ENCODE data around the gene APOB. TPM values are rescaled to one million over a fixed set of nuclear protein-coding genes. Genes with fewer than 3 reads are reported as not detected.

APOB gene
- total and polyA plus RNA-seq, 8 donors: 0.03 to 3.2 (median 0.09) TPM

DNA sequence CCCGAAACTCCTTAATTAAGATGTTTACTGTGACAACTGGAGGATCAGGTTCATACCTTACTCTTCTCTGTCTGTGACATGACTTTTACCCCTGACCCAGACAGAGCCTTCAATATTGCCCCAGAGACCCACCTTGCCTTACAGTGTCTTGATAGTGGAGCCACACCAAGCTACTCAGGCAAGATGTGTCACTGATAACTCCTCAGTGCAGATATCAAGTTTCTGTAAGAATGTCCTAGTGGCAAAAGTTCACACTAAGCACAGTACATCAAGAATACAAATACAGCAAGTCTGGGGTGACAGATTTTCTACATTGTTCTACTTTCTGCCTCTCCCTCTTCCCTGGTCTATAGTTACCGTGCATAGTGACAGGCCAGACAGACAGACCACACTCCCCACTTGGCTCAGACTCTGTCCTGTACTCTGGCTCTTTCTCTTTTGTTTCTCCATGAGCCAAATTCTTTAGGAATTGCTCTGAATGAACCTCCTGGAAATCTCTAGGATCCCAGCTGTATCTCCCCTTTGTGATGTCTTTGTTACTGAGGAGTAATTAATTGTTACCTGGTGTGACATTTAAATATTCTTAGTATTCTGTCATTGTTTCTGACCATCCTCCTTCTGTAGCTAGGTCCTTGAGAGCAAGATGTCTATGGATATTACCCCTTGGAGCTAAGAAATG, 24.1 kb upstream of the APOB start:
- WGBS, 2 donors: 69 to 79% methylated on average over 2 of the region's 2 CpGs
- peaks cover 0 to 5% (median 0%) of the 10 kb centered on the region in 4 donors for H3K27me3 ChIP-seq
- H3K27ac ChIP-seq: no peak overlapping the region
- DNase-seq (no peak), ATAC-seq (no peak), FAIRE-seq (no peak)
- H3K4me1 ChIP-seq: no peaks in the 10 kb centered on the region
- intact Hi-C loops (cut with DNase I): no loop called here
- H3K4me3 ChIP-seq: no peak overlapping the region
- H3K36me3 ChIP-seq: no peaks in the 10 kb centered on the region
- H3K9me3 ChIP-seq: no peaks in the 10 kb centered on the region
- TF ChIP-seq, protein P1, sequence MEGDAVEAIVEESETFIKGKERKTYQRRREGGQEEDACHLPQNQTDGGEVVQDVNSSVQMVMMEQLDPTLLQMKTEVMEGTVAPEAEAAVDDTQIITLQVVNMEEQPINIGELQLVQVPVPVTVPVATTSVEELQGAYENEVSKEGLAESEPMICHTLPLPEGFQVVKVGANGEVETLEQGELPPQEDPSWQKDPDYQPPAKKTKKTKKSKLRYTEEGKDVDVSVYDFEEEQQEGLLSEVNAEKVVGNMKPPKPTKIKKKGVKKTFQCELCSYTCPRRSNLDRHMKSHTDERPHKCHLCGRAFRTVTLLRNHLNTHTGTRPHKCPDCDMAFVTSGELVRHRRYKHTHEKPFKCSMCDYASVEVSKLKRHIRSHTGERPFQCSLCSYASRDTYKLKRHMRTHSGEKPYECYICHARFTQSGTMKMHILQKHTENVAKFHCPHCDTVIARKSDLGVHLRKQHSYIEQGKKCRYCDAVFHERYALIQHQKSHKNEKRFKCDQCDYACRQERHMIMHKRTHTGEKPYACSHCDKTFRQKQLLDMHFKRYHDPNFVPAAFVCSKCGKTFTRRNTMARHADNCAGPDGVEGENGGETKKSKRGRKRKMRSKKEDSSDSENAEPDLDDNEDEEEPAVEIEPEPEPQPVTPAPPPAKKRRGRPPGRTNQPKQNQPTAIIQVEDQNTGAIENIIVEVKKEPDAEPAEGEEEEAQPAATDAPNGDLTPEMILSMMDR (IDR thresholded peaks at IDR 0.05): no peak

DNA sequence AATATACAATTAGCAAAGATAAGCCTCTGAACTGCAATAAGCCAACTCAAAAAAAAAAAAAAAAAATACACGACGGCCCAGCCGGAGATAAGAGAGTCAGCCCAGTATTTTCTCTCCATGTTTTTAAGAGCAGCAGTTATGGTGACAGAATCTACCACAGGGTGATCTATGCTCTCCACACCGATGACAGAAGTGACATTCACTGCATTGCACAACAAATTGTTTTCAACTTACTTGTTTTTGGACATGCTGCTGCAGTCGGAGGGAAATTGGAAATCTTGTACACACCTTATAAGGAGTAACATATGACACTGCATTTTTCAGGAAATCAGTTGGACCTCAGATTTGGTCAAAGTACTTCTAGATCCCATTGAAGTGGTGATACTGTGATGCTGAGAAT, 23.3 kb upstream of the APOB start:
- FAIRE-seq (no peak), ATAC-seq (no peak), DNase-seq (no peak)
- intact Hi-C loops (cut with DNase I): no loop called here
- Histone ChIP-seq H3K4me3 (no peak overlapping the region), H3K9me3 (no peaks in the 10 kb centered on the region), H3K36me3 (no peaks in the 10 kb centered on the region), H3K27me3 (peaks cover 0 to 5% (median 0%) of the 10 kb centered on the region in 4 donors), H3K27ac (no peak overlapping the region), H3K4me1 (no peaks in the 10 kb centered on the region)
- TF ChIP-seq, protein P1 (IDR thresholded peaks at IDR 0.05): no peak
- WGBS, 2 donors: 28 to 44% methylated on average over 5 of the region's 5 CpGs

DNA sequence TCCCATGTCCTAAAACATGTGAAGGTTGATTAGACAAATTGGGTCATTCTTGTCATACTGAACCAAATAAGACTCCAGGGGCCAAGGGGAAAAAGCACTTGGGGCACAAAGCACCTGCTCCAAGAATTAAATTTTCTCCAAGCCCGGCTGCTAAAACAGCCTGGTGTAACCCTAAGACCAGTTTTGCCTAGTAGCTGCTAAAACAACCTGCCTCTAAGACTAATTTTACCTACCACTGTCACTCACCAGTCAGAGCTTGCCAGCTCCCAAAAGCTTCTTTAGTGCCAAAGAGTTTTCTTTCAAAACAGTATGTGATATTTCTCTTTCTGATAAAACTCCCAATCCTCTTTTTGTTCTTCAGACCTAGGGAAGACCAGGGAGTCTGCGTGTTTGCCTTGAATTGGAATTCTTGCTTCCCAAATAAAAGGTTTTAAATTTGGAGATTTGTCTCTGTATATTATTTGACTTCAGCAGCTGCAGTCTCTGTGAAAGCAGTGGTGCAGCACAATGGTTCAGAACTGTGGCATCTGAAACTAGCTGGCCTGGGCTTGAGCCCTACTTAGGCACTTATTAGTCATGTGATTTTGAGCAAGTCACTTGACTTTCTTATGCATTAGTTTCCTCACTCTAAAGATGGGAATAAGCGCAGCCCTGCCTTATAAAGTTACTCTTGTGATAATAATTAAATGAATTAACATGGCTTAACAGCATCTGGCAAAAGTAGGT, 16.2 kb upstream of the APOB start:
- H3K4me1 ChIP-seq: no peaks in the 10 kb centered on the region
- no peak overlapping the region for H3K27ac ChIP-seq
- WGBS, 2 donors: 71 to 78% methylated on average over 3 of the region's 3 CpGs
- no peaks in the 10 kb centered on the region for H3K27me3 ChIP-seq
- TF ChIP-seq, protein P1 (IDR thresholded peaks at IDR 0.05): no peak
- no peak for FAIRE-seq
- intact Hi-C loops (cut with DNase I): no loop called here
- H3K4me3 ChIP-seq: no peak overlapping the region
- H3K36me3 ChIP-seq: no peaks in the 10 kb centered on the region
- H3K9me3 ChIP-seq: no peaks in the 10 kb centered on the region
- ATAC-seq: no peak
- DNase-seq: no peak

DNA sequence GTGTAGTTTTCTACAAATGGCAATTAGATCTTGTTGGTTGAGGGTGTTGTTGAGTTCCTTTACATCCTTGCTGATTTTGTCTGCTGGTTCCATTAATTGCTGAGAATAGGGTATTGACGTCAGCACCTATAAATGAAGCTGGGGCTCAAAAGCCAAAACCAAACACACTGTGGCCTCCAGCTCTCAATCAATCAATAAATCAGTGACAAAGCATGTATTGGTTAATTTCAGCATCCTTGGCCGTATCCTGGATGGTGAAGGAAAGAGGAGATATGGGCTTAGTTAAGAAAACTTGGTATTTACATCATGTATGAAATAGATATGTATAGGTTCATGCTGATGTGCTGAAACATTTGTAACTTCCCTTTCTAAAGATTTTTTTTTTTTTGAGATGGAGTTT, 13.2 kb upstream of the APOB start:
- TF ChIP-seq, protein P1 (IDR thresholded peaks at IDR 0.05): no peak
- H3K4me1 ChIP-seq: no peaks in the 10 kb centered on the region
- no peak for FAIRE-seq
- no peak overlapping the region for H3K27ac ChIP-seq
- WGBS, 2 donors: 71 to 79% methylated on average over 2 of the region's 2 CpGs
- no peaks in the 10 kb centered on the region for H3K9me3 ChIP-seq
- no peaks in the 10 kb centered on the region for H3K27me3 ChIP-seq
- no peaks in the 10 kb centered on the region for H3K36me3 ChIP-seq
- no peak for DNase-seq
- no peak overlapping the region for H3K4me3 ChIP-seq
- no peak for ATAC-seq
- intact Hi-C loops (cut with DNase I): no loop called here

Measured in pancreas (tissue), 10 donors.